Stimulated activated CD8-positive, alpha-beta memory T cell treated with anti-CD3 and anti-CD28 coated beads, Interleukin-2, amount 100 ng/mL, for 48 hours (primary cell): ENCODE measurements around the gene C1orf216.
"Not testable (repeated sequence)": the region's sequence is repeated elsewhere in the genome, so short reads cannot be mapped to it uniquely, and the experiment has no call there.

ENCODE experiments used
- DNase-seq, 2 donors: peaks; one replicate each; pipeline ENCODE4 v3.0.0-alpha.2; 2020; ENCODE audit warnings: low read depth in 2 of 2

The C1orf216 gene

DNA sequence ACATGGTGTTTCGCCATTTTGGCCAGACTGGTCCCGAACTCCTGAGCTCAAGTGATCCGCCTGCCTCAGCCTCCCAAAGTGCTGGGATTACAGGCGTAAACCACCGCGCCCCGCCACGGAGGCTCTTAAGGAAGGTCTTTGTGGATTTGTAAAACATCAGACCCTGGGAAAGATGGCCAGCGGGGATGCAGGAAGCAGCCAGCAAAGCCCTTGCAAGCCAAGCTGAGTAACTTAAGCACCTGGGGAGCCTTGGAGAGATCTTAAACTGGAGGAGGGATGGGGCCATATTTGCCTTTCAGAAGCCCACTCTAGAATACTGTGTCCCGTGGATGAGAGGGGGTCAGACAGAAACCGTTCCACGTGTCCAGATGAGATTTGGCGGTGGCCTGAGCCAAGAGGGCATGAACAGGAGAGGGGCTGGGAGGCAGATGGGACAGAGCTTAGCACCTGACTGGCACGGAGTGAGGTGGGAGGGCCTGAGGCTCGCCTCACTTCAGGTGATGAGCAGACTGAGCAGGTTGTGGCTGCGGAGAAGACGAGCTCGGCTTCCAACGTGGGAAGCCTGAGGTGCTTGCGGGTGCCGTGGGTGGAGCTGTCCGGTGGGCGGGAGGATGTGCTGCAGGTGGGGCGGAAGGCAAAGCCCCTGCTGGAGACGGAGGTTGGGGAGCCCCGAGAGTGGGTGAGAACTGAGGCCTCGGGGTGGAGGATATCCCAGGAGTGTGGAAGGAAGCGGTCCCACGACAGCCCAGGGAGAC is 11.7 kb downstream of the C1orf216 start:
- DNase-seq, result no peak

GRCh38 chr1:35702508-35702907 is 16.2 kb downstream of the C1orf216 start:
- no peak for DNase-seq

GRCh38 chr1:35699152-35699551 is 19.5 kb downstream of the C1orf216 start:
- DNase-seq, result not testable (repeated sequence)

DNA sequence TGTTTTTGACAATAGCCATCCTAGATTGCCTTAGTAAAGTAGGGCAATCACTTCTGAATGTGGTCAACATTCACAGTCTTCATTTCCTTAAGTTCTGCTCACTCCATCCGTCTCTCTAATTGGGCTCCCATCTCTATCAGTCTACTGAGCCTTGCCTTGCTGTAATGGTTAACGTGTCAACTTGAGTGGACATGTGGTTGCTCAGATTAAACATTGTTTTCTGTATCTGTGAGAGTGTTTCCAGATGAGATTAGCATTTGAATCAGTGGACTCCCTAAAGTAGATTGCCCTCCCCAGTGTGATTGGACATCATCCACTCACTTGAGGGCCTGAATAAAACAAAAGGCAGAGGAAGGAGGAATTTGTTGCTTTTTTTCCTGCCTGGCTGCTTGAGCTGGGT is 26.4 kb downstream of the C1orf216 start:
- DNase-seq, result no peak

GRCh38 chr1:35691571-35692220 is 27.0 kb downstream of the C1orf216 start:
- no peak for DNase-seq

DNA sequence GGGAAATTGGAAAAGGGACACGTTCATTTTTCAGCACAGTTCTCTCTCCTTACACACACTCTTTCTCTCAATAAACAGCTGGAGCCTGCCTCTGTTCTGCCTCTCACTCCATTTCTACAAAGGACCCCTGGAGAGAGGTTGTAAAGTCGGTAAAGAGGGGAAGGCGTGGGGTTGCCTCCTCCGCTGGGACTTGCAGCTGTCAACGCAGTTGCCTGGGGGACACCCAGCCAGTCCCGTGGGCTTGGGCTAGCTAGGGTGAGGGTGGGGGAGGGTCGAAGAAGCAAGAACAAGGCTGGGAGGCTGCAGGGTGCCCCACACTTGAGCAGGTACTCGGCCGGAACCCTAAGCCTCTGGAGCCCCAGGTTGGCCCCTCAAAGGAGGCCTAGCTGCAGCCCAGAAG is 27.6 kb downstream of the C1orf216 start:
- DNase-seq, result no peak

- not testable (repeated sequence) for DNase-seq
Measured at GRCh38 chr1:35690103-35690502, 28.6 kb downstream of the C1orf216 start.

GRCh38 chr1:35688161-35688560 is 30.5 kb downstream of the C1orf216 start:
- DNase-seq, result no peak

DNA sequence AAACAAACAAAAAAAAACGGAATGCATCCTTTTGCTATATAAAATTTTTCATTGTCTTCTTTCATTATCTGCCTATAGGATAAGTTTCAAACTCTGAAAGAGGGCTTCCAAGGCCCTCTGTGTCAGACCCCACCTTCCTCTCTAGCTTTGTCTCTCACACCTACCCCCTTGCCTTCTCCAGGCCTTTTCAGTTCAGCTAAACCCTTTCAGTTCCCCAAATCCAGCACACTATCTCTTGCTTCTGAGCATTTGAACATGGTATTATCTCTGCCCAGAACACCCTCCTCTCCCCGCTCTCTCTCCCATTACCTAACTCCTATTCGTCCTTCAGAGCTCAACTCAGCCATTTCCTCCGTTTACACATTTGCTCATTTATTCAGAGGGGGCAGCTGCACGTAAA is 35.7 kb downstream of the C1orf216 start:
- DNase-seq, result no peak

- DNase-seq, result no peak
Measured at GRCh38 chr1:35680271-35680670, 38.4 kb downstream of the C1orf216 start.

- DNase-seq, result no peak
Measured at GRCh38 chr1:35675773-35676172, 42.9 kb downstream of the C1orf216 start.

DNA sequence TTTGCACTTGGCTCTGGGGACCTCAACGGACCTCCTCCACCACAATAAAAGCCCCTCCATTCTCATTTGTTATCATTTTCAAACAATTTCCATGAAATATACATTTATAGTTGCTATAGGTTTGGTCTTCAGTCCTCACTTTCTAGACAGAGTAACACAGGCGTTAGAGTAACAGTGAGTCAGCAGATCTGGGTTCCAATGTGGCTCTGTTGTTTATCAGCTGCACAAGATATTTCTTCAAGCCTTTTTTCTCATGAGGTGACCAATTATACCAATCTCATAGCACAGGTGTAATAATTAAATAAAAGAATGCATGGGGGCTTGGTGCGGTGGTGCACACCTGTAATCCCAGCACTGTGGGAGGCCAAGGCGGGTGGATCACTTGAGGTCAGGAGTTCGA is 44.6 kb downstream of the C1orf216 start:
- no peak for DNase-seq

GRCh38 chr1:35672116-35672515 is 46.6 kb downstream of the C1orf216 start:
- no peak for DNase-seq

- DNase-seq, result no peak
Measured at GRCh38 chr1:35668506-35668905, 50.2 kb downstream of the C1orf216 start.

DNA sequence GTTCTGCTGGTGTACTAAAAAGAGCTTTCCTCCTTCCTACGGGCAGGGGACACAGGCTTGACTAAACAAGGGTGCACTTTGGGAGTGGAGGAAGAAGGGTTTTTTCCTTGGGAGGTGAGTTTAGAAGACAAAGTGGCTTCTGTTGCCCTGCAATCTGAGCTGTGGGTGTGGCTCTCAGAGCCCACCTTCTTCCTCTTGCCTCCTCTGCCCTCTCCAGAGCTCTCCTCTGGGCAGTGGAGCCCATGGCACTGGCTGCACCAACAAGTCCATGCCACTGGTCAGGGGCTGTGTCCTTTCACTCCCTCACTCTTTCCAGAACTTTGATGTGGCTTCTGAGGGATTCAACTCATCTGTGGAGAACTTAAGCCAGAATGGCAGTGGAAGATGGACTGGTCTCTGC is 51.8 kb downstream of the C1orf216 start:
- no peak for DNase-seq

DNA sequence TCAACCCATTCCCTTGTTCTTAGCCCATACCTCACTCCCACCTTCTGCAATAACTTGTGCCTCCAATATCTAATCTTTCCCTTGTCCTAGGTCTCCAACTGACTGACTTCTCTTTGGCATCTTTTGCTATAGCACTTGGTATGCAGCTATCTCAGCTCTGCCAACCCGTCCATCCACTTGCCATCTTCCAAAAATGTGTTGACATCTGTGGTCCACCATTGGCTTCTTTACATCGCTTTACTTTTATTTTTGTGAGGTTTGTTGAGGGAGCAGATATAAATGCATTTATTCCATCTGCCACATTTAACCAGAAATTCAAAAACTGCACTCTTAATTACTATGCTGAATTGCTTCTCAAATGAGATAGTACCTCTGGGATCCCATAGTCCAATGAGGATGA is 52.5 kb downstream of the C1orf216 start:
- DNase-seq, result no peak
